Esophagus muscularis mucosa (tissue), 3 donors: ENCODE measurements around the gene RABL6.

Source experiments
- EP300 ChIP-seq: sonication (generic); formaldehyde crosslinking; IDR thresholded peaks from one replicate; pipeline ENCODE4 v1.6.1; 2017; ENCODE audit warnings: antibody characterized with exemption
- TF ChIP-seq, protein P1 (sequence below), 3 experiments: fragments of 200-600 bp in 2 of 3; fragments of 450-650 bp in 1 of 3; sonication (generic) in 2 of 3; IDR thresholded peaks; one replicate each; pipeline ENCODE4 v1.5.1; 2017 to 2019; ENCODE audit warnings: antibody characterized with exemption in 3 of 3, mild to moderate bottlenecking in 2 of 3, moderate library complexity in 1 of 3

DNA sequence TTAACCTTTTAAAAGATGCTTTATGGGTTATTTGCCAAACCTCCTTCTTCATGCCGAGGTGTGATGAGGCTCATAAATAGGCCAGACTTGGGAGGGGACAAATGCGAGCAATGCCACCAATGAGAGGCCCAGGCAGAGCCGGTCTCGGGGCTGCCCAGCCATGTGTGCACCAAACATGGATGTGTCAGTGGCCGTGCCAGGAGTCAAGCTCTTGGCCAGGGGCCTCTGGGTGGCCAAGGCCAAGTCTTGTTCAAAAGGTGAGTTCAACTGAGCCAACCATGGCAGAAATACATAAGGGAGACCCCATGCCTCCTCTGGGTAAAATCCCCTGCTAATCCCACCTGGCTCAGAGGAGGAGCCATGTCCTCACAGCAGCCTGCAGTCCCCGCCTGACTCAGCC, 32.6 kb upstream of the RABL6 start:
- TF ChIP-seq, protein P1, sequence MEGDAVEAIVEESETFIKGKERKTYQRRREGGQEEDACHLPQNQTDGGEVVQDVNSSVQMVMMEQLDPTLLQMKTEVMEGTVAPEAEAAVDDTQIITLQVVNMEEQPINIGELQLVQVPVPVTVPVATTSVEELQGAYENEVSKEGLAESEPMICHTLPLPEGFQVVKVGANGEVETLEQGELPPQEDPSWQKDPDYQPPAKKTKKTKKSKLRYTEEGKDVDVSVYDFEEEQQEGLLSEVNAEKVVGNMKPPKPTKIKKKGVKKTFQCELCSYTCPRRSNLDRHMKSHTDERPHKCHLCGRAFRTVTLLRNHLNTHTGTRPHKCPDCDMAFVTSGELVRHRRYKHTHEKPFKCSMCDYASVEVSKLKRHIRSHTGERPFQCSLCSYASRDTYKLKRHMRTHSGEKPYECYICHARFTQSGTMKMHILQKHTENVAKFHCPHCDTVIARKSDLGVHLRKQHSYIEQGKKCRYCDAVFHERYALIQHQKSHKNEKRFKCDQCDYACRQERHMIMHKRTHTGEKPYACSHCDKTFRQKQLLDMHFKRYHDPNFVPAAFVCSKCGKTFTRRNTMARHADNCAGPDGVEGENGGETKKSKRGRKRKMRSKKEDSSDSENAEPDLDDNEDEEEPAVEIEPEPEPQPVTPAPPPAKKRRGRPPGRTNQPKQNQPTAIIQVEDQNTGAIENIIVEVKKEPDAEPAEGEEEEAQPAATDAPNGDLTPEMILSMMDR (IDR thresholded peaks at IDR 0.05): no peak
- TF ChIP-seq EP300: no peak
